ENCODE data around the gene FADS2. TPM values are rescaled to one million over a fixed set of nuclear protein-coding genes. Genes with fewer than 3 reads are reported as not detected.

The FADS2 gene
- polyA plus RNA-seq, 1 donor from 2014 or later = 145 TPM

- no peak overlapping the region for H3K27ac ChIP-seq (ENCODE audit: low read length)
- H4K20me1 ChIP-seq (ENCODE audit: insufficient read depth) = no peaks in the 10 kb centered on the region
Measured at GRCh38 chr11:61847914-61848581, 19.9 kb downstream of the FADS2 start.

GRCh38 chr11:61848631-61849030, 20.5 kb downstream of the FADS2 start:
- Histone ChIP-seq H3K4me2 (ENCODE audit: low read length) (no peak overlapping the region), H3K9me3 (ENCODE audit: low read length) (no peaks in the 10 kb centered on the region), H3K9me2 (ENCODE audit: insufficient read depth, low read length) (no peaks in the 10 kb centered on the region), H3K27ac (ENCODE audit: low read length) (no peak overlapping the region), H3K4me3 (ENCODE audit: low read length) (no peak overlapping the region), H2AFZ (ENCODE audit: low read depth, low read length) (no peak overlapping the region), H3K9ac (ENCODE audit: low read length) (no peak overlapping the region), H3K79me2 (replicated peaks; ENCODE audit: insufficient read depth, low read length) (no peaks in the 10 kb centered on the region), H3K36me3 (ENCODE audit: insufficient read depth, low read length) (peaks cover 5% of the 10 kb centered on the region), H4K20me1 (ENCODE audit: insufficient read depth) (no peaks in the 10 kb centered on the region), H3F3A (ENCODE audit: insufficient read depth, low read length, poor library complexity, severe bottlenecking) (no peaks in the 10 kb centered on the region), H3K27me3 (ENCODE audit: insufficient read depth, low read depth, low read length) (no peaks in the 10 kb centered on the region)
- TF ChIP-seq REST (IDR thresholded peaks at IDR 0.05; ENCODE audit: borderline replicate concordance) (no peak), SMC3 (conservative IDR thresholded peaks at IDR 0.05; ENCODE audit: poor library complexity) (no peak), EP300 (conservative IDR thresholded peaks at IDR 0.05; ENCODE audit: poor library complexity, severe bottlenecking) (no peak), POLR2AphosphoS5 (IDR thresholded peaks at IDR 0.05) (no peak), CTCF (IDR thresholded peaks at IDR 0.05; ENCODE audit: poor library complexity, severe bottlenecking) (no peak)

More at GRCh38 chr11:61847914-61848581, 19.9 kb downstream of the FADS2 start:
- H3K27me3 ChIP-seq (ENCODE audit: insufficient read depth, low read depth, low read length) = no peaks in the 10 kb centered on the region
- H2AFZ ChIP-seq (ENCODE audit: low read depth, low read length) = no peak overlapping the region
- H3K9me2 ChIP-seq (ENCODE audit: insufficient read depth, low read length) = no peaks in the 10 kb centered on the region
- no peak overlapping the region for H3K4me2 ChIP-seq (ENCODE audit: low read length)
- H3K9ac ChIP-seq (ENCODE audit: low read length) = no peak overlapping the region
- no peaks in the 10 kb centered on the region for H3F3A ChIP-seq (ENCODE audit: insufficient read depth, low read length, poor library complexity, severe bottlenecking)
- TF ChIP-seq RAD21 (conservative IDR thresholded peaks at IDR 0.05) (no peak), POLR2AphosphoS5 (IDR thresholded peaks at IDR 0.05) (no peak), TAF1 (IDR thresholded peaks at IDR 0.05; ENCODE audit: low read depth) (no peak), REST (IDR thresholded peaks at IDR 0.05; ENCODE audit: borderline replicate concordance) (no peak), SMC3 (conservative IDR thresholded peaks at IDR 0.05; ENCODE audit: poor library complexity) (no peak), EP300 (conservative IDR thresholded peaks at IDR 0.05; ENCODE audit: poor library complexity, severe bottlenecking) (no peak), MXI1 (conservative IDR thresholded peaks at IDR 0.05; ENCODE audit: poor library complexity, severe bottlenecking) (no peak), CTCF (IDR thresholded peaks at IDR 0.05; ENCODE audit: poor library complexity, severe bottlenecking) (no peak), EZH2 (IDR thresholded peaks at IDR 0.05; ENCODE audit: borderline replicate concordance, insufficient read depth, low read length, poor library complexity, severe bottlenecking) (no peak)
- H3K4me3 ChIP-seq (ENCODE audit: low read length) = no peak overlapping the region
- peaks cover under 1% of the 10 kb centered on the region for H3K79me2 ChIP-seq (replicated peaks; ENCODE audit: insufficient read depth, low read length)
- peaks cover 5% of the 10 kb centered on the region for H3K36me3 ChIP-seq (ENCODE audit: insufficient read depth, low read length)
- no peaks in the 10 kb centered on the region for H3K9me3 ChIP-seq (ENCODE audit: low read length)
